GM19468 (cell line): Measurements from ENCODE around the gene MOV10L1.

Source experiments
- ATAC-seq: cut with Tn5 transposase; IDR thresholded peaks from one replicate; pipeline ENCODE4 v1.9.1; 2021; ENCODE audit warnings: mild to moderate bottlenecking, moderate library complexity, moderate number of reproducible peaks; ENCODE audit not compliant: unreplicated experiment; ENCODE audit errors: extremely low read depth

MOV10L1 gene

GRCh38 chr22:50058906-50059880 lies 30.6 kb upstream of the MOV10L1 start:
- ATAC-seq = no peak

DNA sequence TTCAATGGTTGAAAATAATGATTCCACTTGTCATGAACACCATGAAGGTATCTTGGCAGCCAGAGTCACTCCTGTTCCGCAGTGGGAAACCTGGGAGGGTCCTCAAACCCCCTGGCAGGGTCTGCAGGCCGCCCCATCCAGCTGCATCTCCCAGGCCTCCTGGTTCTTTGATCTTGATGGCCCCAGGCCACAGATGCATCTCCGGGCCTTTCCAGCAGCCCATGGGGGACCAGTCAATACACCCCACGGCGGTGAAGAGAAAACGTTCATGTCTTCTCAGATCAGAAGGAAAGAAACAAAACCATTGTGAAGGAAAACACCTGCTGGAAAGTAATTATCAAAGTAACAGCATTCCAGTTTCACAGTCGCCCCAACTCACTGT lies 29.9 kb upstream of the MOV10L1 start:
- ATAC-seq = no peak

DNA sequence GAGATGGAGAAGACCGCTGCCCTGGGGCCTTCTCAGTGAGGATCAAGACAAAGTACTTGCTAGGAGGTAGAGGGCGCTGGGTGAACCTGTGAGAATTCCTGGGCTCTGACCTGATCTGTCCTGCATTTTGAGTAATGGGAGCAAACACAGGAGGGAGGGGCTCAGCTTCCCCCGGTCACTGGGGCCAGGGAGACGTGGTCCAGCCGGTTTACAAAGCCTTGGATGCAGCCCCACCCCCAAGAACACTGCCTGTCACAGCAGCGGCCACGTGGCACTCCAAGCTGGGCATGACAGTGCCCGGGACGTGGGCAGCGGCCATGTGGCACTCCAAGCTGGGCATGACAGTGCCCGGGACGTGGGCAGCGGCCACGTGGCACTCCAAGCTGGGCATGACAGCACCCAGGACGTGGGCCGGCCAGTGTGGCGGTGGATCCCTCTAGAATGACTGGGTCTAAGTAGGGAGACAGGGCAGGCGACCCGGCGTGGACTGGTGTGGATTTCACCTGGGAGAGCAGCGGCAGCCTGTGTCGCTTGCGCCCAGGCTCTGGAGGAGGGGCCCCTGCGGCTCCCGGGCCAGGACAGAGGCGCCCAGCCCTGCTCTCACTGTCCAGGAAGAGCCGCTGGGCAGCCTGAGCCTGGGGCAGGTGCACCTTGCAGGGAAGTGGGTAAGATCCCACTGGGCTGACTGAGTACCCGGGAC lies 29.2 kb upstream of the MOV10L1 start:
- no peak for ATAC-seq

GRCh38 chr22:50061141-50061823 lies 28.5 kb upstream of the MOV10L1 start:
- ATAC-seq = no peak

DNA sequence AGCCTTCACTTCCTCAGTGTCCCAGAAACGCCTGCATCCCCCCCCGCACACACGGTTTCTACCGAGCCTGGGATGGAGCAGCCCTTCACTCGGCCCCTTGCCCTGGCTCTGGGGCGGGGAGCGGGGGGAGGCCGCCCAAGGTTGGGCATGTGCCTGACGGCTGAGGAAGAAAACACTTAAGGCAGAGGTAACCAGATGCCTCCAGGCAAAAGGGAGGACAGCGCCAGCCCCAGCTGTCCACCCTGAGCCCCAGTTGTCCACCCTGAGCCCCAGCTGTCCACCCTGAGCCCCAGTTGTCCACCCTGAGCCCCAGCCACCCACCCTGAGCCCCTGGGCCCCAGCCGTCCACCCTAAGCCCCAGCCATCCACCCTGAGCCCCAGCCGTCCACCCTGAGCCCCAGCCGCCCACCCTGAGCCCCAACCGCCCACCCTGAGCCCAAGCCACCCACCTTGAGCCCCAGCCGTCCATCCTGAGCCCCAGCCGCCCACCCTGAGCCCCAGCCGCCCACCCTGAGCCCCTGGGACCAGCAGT lies 27.9 kb upstream of the MOV10L1 start:
- ATAC-seq = no peak

- ATAC-seq = no peak
These were observed 27.2 kb upstream of the MOV10L1 start for GRCh38 chr22:50062509-50063135.

DNA sequence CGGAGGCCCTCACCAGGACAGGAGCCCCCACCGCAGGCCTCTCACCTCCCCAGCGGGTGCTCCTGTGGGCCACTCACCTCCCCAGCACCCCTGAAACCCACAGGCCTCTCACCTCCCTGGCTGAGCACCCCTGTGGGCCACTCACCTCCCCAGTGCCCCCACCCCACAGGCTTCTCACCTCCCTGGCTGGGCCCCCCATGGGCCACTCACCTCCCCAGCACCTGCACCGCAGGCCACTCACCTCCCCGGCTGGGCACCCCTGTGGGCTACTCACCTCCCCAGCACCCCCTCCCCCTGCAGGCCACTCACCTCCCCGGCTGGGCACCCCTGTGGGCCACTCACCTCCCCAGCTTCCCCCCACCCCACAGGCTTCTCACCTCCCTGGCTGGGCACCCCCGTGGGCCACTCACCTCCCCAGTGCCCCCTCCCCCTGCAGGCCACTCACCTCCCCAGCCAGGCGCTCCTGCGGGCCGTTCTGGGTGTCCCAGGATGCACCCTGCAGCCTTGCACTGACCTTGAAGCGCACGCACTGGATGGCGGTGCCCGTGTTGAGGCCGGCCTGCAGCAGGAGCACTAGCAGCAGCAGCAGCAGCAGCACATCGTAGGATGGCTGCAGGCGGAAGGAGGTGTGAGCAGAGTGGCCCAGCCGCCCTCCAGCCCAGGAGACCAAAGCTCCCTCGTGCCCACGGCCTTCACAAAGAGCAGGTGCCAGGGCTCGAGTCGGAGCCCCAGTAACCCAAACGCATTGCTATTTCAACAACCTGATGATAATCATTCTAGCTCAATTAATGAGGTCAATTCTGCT lies 26.0 kb upstream of the MOV10L1 start:
- no peak for ATAC-seq

- no peak for ATAC-seq
These were observed 25.4 kb upstream of the MOV10L1 start for GRCh38 chr22:50064453-50064852.

- ATAC-seq = no peak
These were observed 22.6 kb upstream of the MOV10L1 start for GRCh38 chr22:50067244-50067643.

- ATAC-seq = no peak
These were observed 21.7 kb upstream of the MOV10L1 start for GRCh38 chr22:50068096-50068495.

DNA sequence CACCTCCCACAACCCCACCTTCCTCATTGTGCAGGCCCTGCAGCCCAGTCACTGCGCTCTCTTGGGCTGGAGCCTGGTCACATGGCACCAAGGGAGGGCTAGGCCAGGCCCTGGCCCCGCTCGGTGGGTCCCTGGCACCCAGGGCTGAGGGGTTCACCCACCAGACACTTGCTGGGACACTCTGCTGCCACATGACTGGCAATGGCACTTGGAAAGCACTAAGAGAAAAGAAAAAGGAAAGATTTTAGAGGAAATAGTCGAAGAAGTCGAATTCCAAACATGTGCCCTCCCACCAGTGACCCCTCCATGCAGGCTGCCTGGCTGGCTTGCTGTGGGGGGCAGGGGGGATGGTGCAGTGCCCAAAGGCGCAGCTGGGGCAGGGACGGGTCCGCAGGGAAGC lies 19.4 kb upstream of the MOV10L1 start:
- no peak for ATAC-seq

GRCh38 chr22:50071432-50072166 lies 18.2 kb upstream of the MOV10L1 start:
- no peak for ATAC-seq

DNA sequence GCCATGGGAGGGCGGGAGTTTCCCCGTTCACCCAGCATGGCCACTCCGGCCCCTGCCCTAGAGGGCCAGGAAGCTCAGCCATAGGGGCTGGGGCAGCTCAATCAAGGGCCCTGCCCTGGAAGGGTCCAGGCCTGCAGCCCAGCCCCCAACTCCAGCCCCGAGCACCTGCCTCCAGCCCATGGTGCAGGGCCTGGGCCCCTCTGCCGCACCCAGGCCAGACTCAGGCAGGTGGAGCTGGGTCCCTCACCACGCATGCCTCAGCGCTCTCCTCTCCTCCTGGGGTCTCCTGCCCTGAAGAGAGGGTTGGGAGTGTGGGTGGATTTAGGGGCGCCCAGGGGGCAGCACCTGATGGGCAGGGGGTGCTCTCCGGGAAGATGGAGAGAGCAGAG lies 17.6 kb upstream of the MOV10L1 start:
- no peak for ATAC-seq

DNA sequence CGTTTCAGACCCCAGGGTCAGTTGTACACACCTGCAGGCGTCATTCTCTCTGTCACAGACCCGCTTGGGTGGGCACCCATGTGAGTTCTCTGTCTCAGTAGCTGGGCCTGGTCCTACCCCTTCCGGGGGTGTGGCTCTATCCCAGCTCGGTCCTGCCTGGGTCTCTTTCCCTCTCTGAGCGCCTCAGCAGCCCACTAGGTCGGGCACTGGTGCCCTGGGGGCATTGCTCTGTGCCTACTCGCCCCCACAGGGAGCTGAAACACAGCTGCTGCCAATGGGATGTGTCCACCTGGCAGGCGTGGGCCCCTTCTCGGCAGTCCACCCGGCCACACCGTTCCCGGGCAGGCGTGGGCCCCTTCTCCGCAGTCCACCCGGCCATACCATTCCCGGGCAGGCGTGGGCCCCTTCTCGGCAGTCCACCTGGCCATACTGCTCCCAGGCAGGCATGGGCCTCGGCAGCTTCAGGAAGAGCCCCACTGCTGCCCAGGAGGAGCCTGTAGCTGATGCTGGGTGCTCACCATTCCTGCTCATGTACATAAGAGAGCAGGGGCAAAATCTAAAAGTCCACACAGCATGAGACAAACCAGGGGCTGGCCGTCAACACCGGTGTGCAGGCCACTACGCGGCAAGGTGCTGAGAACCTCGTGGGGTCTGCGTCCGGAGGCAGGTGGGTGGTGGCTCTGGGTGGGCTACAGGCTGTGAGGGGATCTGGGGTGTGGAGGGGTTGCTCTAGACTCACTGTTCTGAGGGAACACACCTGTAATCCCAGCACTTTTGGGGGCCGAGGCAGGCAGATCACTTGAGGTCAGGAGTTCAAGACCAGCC lies 16.9 kb upstream of the MOV10L1 start:
- no peak for ATAC-seq

DNA sequence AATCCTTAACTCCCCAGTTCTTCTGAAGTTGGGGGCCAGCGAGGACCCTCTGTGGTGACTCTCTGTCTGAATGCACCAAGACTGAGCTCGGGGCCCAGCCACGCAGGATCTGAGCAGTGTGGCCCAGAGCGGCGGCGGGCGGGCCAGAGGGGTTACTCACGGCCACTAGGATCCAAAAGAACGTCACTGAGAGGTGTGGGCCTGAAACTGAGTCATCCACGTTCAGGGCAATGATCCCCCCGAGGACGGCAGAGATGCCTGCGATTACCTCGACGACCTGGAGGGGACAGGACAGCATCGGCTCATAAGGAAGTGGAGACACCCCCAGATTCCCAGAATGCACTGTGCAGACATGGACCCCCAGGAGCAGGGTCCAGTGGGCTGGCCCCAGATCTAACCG lies 15.8 kb upstream of the MOV10L1 start:
- ATAC-seq = no peak

- no peak for ATAC-seq
These were observed 15.0 kb upstream of the MOV10L1 start for GRCh38 chr22:50074551-50075530.
